AG04449 (cell line): ENCODE results near the gene C1orf21.
"Not testable (repeated sequence)": the region's sequence is repeated elsewhere in the genome, so short reads cannot be mapped to it uniquely, and the experiment has no call there.

Source experiments
- CTCF ChIA-PET: fragments of 350-600 bp; formaldehyde crosslinking; extraction: SDS; loops from one replicate; lab custom pipeline; 2021; ENCODE audit warnings: antibody characterized with exemption; lab: Yijun Ruan, JAX
- POLR2A ChIA-PET: fragments of 400-600, 350-600 bp; formaldehyde crosslinking; extraction: SDS; loops from one replicate; lab custom pipeline; 2020; ENCODE audit warnings: antibody characterized with exemption, inconsistent platforms; lab: Yijun Ruan, JAX
- DNase-seq: peaks from one replicate; pipeline ENCODE4 v3.0.0-alpha.2; 2010; ENCODE audit warnings: low read depth, low spot score
- H3K4me3 ChIP-seq: 2 replicates; pipeline ENCODE4 v1.5.1; 2011; ENCODE audit warnings: low read depth, mild to moderate bottlenecking, control low read depth, low read length
- TF ChIP-seq, protein P1 (sequence below): IDR thresholded peaks from one replicate; pipeline ENCODE4 v1.5.1; 2011; ENCODE audit warnings: mild to moderate bottlenecking, moderate library complexity, low read length, control low read depth, inconsistent platforms; ENCODE audit not compliant: insufficient read depth; ENCODE audit errors: missing control alignments

The C1orf21 gene

GRCh38 chr1:184608990-184609389 lies 222.2 kb downstream of the C1orf21 start:
- no peak overlapping the region for H3K4me3 ChIP-seq
- POLR2A ChIA-PET: no interaction called here
- no peak for DNase-seq
- TF ChIP-seq, protein P1, sequence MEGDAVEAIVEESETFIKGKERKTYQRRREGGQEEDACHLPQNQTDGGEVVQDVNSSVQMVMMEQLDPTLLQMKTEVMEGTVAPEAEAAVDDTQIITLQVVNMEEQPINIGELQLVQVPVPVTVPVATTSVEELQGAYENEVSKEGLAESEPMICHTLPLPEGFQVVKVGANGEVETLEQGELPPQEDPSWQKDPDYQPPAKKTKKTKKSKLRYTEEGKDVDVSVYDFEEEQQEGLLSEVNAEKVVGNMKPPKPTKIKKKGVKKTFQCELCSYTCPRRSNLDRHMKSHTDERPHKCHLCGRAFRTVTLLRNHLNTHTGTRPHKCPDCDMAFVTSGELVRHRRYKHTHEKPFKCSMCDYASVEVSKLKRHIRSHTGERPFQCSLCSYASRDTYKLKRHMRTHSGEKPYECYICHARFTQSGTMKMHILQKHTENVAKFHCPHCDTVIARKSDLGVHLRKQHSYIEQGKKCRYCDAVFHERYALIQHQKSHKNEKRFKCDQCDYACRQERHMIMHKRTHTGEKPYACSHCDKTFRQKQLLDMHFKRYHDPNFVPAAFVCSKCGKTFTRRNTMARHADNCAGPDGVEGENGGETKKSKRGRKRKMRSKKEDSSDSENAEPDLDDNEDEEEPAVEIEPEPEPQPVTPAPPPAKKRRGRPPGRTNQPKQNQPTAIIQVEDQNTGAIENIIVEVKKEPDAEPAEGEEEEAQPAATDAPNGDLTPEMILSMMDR: no peak
- CTCF ChIA-PET: no interaction called here

DNA sequence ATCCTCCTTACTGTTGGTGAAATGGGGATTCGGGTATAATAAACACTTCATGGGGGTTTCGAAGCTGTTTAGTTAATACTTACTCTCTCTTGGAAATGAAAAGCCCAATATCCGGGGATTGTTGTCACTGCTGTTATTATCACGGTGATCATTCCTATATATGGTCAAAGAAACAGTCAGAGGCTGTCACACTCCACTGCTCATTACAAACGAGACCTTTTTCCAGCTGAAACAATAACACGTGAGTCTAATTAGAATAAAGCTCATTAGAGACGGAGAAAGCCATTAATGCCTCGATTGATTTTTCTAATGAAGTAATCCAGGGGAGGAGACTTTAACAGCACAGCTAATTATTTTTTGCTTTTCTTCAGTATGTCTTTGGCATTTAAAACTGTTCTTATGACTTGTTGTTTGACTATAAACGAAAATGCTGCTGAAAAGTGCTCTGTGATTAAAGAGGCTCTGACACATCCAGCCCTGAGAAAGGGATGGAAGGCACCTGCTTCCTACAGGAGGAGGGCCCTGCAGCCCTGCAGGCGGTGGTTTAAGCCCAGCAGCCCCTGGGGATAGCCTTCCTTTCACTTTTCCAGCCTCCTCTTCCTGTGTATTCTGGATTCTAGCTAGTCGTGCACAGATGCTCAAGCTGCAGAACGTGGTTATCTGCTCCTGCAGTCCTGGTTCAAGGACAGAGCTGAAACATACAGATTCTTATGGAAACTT lies 224.2 kb downstream of the C1orf21 start:
- TF ChIP-seq, protein P1: no peak
- DNase-seq: no peak
- POLR2A ChIA-PET: no interaction called here
- CTCF ChIA-PET: interaction anchor here (0.6 kb wide), 1 partner anchor 9 kb away, joined by 3 read pairs; no protein-coding TSS in a partner anchor
- H3K4me3 ChIP-seq: no peak overlapping the region

DNA sequence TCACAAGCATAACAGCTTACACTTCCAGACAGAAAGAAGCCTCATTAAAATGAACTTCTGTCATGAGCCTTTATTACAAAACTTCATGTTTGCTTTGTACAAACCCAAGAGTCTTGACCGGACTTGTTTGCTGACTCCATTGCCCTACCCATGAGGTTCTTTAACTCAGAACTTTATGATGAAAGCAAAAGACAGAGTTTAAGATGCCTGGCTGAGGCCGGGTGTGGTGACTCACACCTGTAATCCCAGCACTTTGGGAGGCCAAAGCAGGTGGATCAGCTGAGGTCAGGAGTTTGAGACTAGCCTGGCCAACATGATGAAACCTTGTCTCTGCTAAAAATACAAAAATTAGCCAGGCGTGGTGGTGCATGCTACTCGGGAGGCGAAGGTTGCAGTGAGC lies 225.4 kb downstream of the C1orf21 start:
- H3K4me3 ChIP-seq, POLR2A ChIA-PET, DNase-seq, CTCF ChIA-PET: not testable (repeated sequence)

DNA sequence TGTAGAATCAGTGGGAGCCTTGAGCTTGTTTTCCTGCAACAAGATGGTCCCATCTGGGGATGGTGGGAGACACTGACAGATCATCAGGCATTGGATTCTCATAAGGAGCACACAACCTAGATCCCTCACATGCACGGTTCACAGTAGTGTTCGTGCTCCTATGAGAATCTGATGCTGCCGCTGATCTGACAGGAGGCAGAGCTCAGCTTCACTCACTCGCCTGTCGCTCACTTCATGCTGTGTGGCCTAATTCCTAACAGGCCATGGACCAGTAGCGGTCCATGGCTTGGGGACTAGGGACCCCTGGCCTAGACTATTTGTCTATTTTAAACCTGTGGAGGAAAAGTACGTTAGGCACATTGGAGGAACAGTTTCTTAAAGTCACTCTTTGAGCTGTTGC lies 227.8 kb downstream of the C1orf21 start:
- POLR2A ChIA-PET: no interaction called here
- CTCF ChIA-PET: no interaction called here
- TF ChIP-seq, protein P1: no peak
- no peak for DNase-seq
- no peak overlapping the region for H3K4me3 ChIP-seq

DNA sequence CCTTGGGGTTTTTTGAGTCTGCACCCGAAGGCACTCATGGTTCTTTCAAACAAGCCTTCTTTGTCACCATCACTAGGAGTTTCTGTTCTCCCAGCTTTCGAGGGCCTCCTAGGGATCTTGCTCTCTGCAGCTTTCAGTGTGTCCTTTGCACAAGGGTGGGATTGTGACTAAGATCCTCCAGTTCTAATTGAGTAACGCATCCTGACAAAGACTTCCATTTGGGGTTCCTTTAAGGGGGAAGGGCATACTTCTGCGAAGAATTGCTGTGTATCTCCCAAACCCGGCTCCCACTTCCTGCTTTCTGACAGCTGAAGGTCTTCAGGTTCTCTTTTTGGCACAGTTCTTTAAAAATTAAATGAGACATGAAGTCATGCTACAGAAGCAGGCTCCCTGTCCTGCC lies 228.5 kb downstream of the C1orf21 start:
- DNase-seq: no peak
- no peak overlapping the region for H3K4me3 ChIP-seq
- POLR2A ChIA-PET: no interaction called here
- CTCF ChIA-PET: no interaction called here
- TF ChIP-seq, protein P1: no peak

DNA sequence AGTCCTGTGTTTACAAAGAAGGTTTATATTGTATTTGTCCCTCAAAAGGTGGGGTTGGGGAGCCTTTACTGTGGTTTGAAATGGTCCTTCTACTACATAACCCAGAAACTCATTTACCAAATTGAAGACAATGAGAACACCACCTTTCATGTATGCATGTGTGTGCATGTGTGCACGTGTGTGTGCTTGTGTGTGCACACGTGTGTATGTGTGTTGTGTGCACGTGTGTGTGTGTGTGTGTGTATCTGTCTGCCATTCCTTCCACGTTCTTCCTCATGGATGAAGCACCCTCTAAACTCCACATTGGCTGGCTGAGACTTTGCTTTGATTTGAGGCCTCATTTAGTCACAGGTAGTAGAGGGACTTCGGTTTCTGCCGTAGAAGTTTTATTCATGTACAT lies 229.7 kb downstream of the C1orf21 start:
- TF ChIP-seq, protein P1: no peak
- H3K4me3 ChIP-seq: no peak overlapping the region
- ChIA-PET POLR2A (no interaction called here), CTCF (interaction anchor here (0.8 kb wide), 1 partner anchor 10 kb away, joined by 3 read pairs; no protein-coding TSS in a partner anchor)
- no peak for DNase-seq
